ENCODE results near the gene NOS1AP.
"Not testable (repeated sequence)": the region's sequence is repeated elsewhere in the genome, so short reads cannot be mapped to it uniquely, and the experiment has no call there.

The NOS1AP gene

DNA sequence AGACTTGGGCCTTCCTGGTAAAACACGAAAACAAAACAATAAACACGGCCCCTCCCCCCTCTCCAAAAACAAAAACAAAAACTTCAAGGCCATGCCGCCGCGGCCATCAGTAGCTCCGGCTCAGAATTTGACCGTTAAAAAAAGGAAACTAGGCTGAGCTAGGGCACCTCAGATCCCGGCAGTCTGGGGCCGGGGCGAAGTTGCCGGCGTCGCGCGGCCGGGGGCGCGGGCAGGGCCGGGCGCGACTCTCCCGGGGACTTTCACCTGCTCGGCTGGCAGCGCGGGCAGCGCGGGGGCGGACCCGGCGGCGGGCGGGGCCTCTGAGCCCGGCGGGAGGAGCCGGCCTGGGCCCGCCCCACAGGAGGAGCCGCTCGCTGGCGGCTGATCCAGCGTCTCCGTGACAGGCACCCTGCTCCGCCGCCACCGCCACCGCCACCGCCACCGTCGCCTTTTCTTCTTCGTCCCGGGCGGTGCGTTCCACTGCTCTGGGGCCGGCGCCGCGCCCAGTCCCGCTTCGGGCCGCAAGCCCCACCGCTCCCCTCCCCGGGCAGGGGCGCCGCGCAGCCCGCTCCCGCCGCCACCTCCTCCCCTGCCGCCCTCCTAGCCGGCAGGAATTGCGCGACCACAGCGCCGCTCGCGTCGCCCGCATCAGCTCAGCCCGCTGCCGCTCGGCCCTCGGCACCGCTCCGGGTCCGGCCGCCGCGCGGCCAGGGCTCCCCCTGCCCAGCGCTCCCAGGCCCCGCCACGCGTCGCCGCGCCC, at the start of gene NOS1AP:
Gene NOS1AP, plus strand, starts transcription at position 358 of the 760 bp plus-strand sequence. CDS start 487 bp downstream, outside the sequence.
- peak; percentile 64 for DNase-seq (ENCODE audit: low spot score)

- DNase-seq (ENCODE audit: low spot score), result no peak
Measured at GRCh38 chr1:162020150-162020549, 49.3 kb upstream of the NOS1AP start.

DNA sequence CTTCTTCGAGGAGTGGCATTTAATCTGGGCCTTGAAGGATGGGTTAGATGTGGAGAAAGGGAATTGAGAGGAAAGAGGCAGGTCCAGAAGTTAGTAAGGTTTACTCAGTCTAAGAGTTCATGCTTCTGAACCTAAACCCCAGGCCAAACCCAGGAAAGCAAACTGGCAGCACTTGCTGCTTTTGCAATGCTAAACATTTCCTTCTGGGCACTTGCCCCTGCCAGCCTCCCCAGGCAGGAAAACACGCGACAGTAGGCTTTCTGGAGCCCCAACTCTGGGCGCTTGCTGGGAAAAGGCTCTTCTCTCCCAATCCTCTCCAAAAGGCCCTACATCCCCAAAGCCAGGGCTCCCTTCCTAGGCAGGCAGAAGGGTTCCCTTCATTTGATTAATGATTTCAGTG, 48.4 kb upstream of the NOS1AP start:
- DNase-seq (ENCODE audit: low spot score), result no peak

GRCh38 chr1:162022626-162023025, 46.9 kb upstream of the NOS1AP start:
- DNase-seq (ENCODE audit: low spot score), result no peak

- DNase-seq (ENCODE audit: low spot score), result no peak
Measured at GRCh38 chr1:162023181-162023546, 46.3 kb upstream of the NOS1AP start.

GRCh38 chr1:162023547-162024501, 45.7 kb upstream of the NOS1AP start, which contains the start of gene OLFML2B:
Gene OLFML2B, minus strand, starts transcription at chr1:162023869. Its CDS starts 439 bp downstream, at chr1:162023430.
- peak; percentile 41 for DNase-seq (ENCODE audit: low spot score)

DNA sequence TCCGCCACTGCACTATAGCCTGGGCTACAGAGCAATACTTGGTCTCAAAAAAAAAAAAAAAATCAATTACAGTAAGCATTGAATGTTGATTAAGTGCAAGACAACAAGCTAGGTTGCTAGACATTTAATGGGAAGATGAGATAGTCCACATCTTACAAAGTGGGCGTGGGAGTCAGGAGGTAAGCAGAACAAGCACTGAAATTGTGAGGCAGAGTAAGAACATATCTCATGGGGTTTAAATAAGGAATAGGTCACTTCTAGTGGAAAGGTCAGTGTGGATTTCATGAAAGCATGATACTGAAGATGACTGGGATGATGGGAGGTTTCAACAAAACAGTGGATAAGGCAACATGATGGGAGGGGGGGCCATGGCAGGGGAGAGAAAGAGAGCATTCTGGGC, 44.0 kb upstream of the NOS1AP start:
- no peak for DNase-seq (ENCODE audit: low spot score)

DNA sequence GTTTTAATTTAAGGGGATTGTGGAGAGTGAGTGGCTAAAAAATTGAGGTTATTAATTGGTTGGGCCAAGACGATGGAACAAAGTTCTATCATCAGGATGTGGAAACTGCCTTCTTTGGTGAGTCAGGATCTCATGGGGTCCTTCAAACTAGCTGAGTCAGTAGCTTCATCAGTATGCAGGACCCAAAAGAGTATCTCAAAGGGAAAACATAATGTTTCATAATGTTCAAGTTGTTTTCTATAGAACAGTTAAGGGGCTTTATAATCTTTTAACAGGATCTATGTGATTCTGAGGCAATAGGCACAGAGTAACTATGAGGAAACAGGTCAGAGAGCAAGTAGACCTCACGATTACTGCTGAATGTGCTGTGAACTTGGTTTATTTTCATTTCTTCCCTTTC, 42.6 kb upstream of the NOS1AP start:
- DNase-seq (ENCODE audit: low spot score), result no peak

DNA sequence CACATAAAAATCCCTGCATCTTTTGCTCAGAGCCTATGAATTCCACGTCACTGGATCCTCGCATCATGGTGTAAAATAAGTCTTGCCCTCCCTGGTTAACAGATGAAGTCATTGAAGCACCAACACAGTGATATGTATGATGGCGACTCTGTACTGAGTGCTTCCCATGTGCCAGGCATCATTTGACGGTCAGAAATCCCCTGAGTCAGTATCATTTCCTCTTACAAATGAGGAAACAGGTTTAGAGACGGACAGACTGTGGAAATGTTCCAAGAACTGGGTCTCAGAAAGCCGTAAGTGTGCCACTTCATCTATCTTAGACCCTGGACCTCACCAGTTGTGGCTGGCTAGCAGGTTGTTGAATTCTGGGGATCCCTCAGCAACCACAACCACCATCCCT, 40.8 kb upstream of the NOS1AP start:
- DNase-seq (ENCODE audit: low spot score), result no peak

DNA sequence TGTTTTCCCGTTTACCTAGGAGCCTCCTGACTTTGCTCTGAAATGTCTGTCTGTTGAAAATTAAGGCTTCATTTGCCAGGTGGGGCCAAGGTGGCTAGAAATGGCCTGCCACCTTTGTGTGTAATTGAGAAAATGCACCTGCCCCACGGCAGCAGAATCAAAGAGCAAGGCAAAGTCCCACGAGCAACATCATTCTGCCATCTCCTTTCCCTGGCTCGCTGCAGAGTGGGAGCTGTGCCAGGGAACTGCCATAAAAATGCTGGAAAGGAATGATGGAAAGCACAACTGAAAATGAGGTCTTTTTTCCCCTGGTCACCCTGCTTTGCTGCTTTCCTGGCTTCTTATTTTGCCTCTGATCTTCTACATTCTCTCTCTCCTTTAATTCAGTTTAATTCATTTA, 40.3 kb upstream of the NOS1AP start:
- DNase-seq (ENCODE audit: low spot score), result no peak

- no peak for DNase-seq (ENCODE audit: low spot score)
Measured at GRCh38 chr1:162030759-162031280, 38.7 kb upstream of the NOS1AP start.

GRCh38 chr1:162033428-162033827, 36.1 kb upstream of the NOS1AP start:
- no peak for DNase-seq (ENCODE audit: low spot score)

- DNase-seq (ENCODE audit: low spot score), result no peak
Measured at GRCh38 chr1:162035241-162035640, 34.2 kb upstream of the NOS1AP start.

DNA sequence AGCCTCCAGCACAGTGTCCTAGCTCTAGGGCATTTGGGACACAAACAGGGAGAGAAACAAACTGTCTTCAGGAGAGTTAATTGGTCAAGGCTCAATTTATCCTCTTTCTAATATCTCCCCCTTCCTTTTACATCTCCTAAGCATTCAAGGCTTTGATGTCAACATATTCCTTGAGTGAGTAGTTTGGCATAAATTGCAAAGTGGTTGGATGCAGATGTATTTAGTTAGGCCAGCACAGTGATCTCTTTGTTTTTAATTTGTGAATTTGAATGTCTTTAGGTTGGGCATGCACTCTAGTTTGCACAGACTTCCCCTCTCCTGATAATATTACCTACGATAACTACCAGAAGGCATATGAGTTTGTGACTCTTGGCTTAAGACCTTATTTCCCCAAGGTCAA, 33.3 kb upstream of the NOS1AP start:
- DNase-seq (ENCODE audit: low spot score), result no peak

- no peak for DNase-seq (ENCODE audit: low spot score)
Measured at GRCh38 chr1:162038624-162039023, 30.9 kb upstream of the NOS1AP start.

GRCh38 chr1:162040001-162040400, 29.5 kb upstream of the NOS1AP start:
- no peak for DNase-seq (ENCODE audit: low spot score)

DNA sequence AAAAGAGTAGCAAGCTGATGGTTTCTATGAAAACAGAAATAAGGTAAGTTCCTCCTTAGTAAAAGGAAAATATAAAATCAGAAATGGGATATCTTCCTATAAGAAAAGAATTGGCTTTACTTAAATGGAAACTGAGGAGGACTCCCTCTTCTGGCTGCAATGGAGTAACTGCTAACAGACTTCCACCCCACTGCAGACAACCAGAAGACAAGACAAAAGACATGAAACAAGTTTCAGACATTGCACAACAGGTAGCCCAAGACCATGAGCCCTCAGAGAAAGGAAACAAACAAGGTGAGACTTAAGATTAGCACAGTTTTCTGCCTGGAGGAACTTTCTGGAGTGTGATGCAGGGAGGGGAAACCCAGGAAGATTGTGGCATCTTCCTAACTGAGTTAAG, 28.8 kb upstream of the NOS1AP start:
- DNase-seq (ENCODE audit: low spot score), result no peak

GRCh38 chr1:162042361-162042760, 27.1 kb upstream of the NOS1AP start:
- DNase-seq (ENCODE audit: low spot score), result no peak

GRCh38 chr1:162046921-162047320, 22.6 kb upstream of the NOS1AP start:
- no peak for DNase-seq (ENCODE audit: low spot score)

DNA sequence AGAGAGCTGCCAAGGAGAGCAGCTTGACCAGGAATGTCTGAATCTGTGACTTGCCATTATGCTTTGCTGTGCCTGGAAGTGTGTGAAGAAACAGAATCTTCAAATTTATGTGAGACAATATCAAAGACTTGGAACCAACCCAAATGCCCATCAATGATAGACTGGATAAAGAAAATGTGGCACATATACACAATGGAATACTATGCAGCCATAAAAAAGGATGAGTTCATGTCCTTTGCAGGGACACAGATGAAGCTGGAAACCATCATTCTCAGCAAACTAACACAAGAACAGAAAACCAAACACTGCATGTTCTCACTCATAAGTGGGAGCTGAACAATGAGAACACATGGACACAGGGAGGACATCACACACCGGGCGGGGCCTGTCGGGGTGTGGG, 15.5 kb upstream of the NOS1AP start:
- DNase-seq (ENCODE audit: low spot score), result not testable (repeated sequence)

GRCh38 chr1:162055062-162055461, 14.4 kb upstream of the NOS1AP start:
- no peak for DNase-seq (ENCODE audit: low spot score)

DNA sequence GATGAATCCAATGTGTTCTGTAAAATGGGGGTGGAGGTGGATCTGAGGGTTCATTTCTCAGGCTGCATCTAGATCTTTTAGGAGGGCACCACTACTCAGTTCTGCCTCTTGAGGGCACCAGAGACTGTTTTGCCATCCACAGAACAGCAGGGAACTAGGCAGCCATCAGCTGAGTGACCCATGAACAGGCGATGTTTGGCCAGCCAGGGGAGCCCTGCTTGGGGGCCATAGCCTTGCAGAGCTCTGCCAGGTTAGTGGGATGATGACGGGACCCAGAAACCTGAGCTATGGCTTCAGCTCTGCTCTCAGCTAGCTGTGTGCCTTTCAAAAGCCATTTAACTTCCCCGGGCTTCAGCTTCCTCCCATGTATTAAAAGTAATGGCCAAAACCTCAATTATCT, 13.4 kb upstream of the NOS1AP start:
- DNase-seq (ENCODE audit: low spot score), result peak; percentile 19

GRCh38 chr1:162056579-162056978, 12.9 kb upstream of the NOS1AP start:
- DNase-seq (ENCODE audit: low spot score), result no peak
